ENCODE measurements around the gene MYO9B.
"Not testable (repeated sequence)": the region's sequence is repeated elsewhere in the genome, so short reads cannot be mapped to it uniquely, and the experiment has no call there.

MYO9B gene

DNA sequence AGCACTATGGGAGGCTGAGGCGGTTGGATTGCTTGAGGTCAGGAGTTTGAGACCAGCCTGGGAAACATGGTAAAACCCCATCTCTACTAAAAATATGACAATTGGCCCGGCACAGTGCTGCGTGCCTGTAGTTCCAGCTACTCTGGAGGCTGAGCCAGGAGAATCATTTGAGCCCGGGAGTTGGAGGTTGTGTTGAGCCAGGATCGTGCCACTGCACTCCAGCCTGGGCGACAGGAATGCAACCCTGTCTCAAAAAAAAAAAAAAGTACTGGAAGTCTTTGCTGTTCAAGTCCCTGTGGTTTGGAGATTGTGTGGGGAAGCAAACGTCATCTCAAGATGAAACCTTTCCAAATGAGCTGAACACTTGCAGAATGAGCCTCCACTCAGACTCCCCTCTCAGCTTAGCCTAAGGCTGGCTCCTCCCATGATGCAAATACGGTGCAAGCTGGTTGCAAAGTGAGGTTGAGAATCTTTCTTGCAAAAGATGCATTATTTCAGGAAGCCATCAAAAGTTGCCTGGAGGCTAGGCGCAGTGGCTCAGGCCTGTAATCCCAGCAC lies 46.2 kb downstream of the MYO9B start:
- no peak for DNase-seq

DNA sequence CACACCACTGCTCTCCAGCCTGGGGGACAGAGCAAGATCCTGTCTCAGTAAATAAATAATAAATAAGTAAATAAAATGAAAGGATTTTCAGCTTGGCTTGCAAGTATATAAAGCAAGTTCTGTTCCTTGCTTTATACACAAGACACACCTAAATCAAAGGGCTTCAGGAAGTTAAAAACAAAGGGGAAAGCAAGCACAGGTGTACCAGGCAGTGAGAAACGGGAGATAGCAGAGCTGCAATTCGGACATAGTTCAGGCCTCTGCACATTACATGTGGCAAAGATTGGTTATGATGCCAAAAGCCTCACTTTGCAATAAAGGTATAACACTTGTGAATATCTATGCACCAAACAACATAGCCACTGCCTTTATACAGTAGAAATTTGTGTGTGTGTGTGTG lies 47.5 kb downstream of the MYO9B start:
- DNase-seq = no peak

DNA sequence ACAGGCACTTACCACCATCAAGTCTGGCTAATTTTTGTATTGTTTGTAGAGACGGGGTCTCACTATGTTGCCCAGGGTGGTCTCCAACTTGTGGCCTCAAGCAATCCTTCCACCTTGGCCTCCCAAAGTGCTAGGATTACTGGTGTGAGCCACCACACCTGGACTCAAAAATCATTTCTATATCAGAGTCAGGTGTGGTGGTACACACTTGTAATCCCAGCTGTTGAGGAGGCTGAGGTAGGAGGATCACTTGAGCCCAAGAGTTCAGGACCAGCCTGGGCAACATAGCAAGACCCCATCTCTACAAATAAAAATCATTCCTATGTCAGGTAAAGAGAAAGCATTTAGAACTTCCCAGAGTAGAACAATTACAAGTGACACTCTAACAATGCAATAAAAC lies 48.4 kb downstream of the MYO9B start:
- DNase-seq = no peak

DNA sequence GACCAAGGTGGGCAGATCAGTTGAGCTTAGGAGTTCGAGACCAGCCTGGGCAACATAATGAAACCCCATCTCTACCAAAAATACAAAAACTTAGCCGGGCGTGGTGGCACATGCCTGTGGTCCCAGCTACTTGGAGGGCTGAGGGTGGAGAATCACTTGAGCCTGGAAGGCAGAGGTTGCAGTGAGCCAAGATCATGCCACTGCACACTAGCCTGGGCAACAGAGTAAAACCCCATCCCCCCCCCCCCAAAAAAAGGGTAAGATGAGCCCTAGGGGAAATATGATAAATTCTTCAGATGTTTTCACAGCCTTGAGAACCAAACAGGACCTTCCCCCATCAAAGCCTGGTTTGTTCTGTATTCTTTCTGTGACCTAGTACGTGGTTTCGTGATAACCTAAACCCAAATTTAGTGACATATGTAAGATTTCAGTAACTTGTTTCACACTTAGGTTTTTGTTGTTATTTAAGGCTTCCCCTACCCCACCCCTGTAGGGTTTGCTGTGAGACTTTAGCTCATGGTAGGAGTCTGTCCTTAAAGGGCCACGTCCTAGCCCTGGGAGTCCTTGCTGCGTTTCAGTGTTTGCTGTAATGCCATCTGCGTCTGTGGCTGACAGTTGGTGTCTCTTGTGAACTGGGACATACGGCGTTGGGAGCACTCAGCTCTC lies 49.6 kb downstream of the MYO9B start:
- DNase-seq = peak in 5 of 6 experiments; percentile 24 to 94 (median 83)

DNA sequence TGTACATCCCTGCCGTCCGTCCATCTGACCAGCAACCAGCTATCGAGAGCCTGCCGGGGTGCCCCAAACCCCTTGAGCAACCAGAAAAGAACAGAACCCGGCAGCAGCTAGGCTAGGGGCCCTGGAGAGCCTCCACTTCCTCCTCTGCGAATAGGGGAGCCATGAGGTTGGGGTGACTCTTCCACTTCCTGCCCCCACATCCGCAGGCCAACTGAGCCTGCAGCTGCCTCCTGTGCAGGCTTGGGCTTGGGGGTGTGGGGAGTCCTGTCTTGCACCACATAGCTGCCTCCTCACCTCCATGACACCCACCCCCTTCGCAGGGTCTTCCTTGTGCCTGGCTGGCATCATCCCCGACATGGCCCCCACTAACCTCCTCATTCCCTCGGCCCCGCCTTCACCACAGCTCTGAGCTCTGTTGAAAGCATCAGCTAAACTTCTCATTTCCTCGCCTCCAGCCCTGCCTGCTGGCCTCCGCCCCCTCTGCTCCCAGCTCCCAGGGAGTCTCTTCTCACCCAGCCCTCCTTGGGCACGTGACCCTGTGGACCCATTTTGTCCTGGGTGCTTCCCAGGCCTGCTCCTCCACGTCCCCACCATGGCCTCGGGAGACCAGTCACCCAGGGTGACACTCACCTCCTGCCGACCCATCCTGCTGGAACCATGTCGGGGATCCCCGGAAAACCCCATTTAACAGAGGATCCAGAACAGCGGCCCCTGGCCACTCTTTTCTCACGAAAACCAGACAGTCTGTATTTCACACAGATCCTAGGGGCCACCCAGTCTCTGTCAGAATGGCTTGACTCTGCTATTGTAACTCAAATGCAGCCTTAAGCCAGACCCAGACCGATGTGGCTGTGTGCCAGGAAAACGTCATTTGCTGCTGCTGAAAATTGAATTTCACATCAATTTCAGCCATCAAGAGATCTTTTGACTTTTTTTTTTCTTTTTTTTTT lies 50.4 kb downstream of the MYO9B start:
- DNase-seq = peak; percentile 53 to 94 (median 72)

DNA sequence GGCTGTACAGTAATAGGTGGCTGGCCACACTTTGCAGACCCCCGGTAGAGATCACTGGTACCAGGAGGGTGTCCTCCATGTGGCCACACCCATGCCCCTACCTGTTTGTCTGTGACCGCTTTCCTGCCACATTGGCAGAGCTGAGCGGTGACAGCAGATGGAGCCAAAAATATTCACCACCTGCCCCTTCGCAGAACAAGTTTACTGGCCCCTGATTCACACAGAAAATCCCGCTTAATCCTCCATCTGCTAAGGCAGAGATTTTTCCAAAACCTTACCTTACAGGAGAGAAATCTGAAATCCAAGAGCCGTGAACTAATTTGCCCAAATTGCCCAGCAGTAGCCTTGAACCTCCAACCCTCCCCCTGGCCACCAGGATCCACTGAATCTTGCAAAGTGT lies 52.1 kb downstream of the MYO9B start:
- DNase-seq = no peak

GRCh38 chr19:17128403-17128802 lies 52.8 kb downstream of the MYO9B start:
- DNase-seq = no peak

- DNase-seq = no peak
Measured at GRCh38 chr19:17128820-17129219, 53.2 kb downstream of the MYO9B start.

GRCh38 chr19:17129377-17129776 lies 53.8 kb downstream of the MYO9B start:
- DNase-seq = no peak

GRCh38 chr19:17135001-17135853 lies 59.6 kb downstream of the MYO9B start:
- peak in 5 of 6 experiments; percentile 2 to 41 (median 24) for DNase-seq

GRCh38 chr19:17136021-17136420 lies 60.4 kb downstream of the MYO9B start:
- no peak for DNase-seq

GRCh38 chr19:17136617-17137016 lies 61.0 kb downstream of the MYO9B start:
- DNase-seq = no peak

DNA sequence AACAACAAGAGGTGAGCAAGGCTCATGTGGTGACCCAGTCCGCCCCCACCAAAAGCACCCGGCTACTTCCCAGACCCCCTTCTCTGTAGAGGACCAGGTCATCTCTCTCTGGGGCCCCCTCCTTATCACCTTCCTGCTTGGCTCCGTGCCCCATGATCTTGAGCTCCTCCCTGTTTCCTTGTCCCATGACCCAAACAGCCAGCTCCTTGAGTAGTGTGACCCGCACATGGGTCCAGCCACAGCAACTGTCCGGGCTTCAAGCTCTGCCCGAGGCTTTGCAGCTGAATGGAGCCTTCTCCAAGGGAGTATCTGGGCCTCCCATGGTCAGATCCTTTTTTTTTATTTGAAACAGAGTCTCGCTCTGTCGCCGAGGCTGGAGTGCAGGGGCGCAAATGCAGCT lies 61.8 kb downstream of the MYO9B start:
- no peak for DNase-seq

DNA sequence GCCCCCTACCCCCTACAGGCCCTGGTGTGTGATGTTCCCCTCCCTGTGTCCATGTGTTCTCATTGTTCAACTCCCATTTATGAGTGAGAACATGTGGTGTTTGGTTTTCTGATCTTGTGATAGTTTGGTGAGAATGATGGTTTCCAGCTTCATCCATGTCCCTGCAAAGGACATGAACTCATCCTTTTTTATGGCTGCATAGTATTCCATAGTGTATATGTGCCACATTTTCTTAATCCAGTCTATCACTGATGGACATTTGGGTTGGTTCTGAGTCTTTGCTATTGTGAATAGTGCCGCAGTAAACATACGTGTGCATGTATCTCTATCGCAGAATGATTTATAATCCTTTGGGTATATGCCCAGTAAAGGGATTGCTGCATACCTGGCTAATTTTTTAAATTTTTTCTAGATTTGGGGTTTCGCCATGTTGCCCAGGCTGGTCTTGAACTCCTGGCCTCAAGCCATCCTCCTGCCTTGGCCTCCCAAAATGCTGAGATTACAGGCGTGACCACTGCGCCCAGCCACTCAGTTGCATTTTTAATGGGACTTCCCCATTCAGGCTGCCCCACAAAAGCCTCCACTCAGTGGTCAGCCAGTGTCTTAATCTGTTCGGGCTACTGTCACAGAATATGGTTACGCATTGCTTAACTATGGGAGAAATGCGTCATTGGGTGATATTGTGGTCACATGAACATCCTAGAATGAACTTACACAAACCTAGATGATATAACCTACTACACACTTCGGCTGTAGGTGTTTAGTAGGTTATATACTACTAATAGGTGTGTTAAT lies 62.7 kb downstream of the MYO9B start:
- not testable (repeated sequence) for DNase-seq

- no peak for DNase-seq
Measured at GRCh38 chr19:17138937-17139598, 63.5 kb downstream of the MYO9B start.

DNA sequence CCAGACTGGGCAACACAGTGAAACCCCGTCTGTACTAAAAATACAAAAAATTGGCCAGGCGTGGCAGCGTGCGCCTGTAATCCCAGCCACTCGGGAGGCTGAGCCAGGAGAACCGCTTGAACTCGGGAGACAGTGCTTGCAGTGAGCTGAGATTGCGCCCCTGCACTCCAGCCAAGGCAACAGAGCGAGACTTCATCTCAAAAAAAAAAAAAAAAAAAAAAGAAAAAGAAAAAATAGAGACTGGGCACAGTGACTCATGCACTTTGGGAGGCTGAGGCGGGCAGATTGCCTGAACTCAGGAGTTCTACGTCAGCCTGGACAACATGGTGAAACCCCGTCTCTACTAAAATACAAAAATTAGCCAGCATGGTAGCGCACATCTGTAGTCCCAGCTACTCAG lies 69.2 kb downstream of the MYO9B start:
- DNase-seq = not testable (repeated sequence)

DNA sequence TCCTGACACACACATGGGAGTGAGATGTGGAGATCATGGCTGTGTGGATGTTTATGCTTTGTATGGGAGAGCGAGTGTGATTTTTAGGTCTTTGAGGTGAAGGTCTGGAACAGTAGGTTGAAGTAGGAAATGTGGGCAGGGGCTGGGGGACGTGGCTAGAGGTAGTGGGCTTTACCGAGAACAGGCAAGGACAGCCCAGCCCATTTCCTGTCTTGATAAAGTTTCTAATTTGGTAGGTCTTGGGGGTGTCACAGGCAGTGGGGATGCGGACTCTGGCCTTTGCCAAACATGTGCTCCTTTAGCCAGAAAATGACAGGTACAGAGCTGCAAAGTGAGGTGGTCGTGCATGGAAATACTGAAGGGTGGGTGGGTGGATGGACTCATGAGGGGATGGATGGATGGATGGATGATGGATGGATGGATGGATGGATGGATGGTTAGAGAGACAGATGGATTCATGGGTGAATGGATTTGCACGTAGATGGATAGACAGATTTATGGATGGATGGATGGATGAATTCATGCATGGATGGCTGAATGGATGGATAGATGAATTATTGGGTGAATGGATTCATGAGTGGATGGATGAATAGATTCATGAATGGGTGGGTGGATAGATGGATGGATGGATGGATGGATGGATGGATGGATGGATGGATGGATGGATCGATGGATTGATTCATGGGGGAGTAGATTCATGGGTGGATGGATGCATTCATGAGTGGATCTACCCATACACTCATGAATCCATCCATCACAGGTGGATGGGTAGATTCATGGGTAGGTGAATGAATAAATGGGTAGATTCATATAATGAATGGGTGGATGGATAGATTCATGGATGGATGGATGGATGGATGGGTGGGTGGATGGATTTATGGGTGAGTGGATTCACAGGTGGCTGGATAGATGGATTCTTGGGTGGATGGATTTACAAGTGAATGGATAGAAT lies 70.2 kb downstream of the MYO9B start:
- DNase-seq = no peak

GRCh38 chr19:17148130-17148529 lies 72.6 kb downstream of the MYO9B start:
- no peak for DNase-seq

DNA sequence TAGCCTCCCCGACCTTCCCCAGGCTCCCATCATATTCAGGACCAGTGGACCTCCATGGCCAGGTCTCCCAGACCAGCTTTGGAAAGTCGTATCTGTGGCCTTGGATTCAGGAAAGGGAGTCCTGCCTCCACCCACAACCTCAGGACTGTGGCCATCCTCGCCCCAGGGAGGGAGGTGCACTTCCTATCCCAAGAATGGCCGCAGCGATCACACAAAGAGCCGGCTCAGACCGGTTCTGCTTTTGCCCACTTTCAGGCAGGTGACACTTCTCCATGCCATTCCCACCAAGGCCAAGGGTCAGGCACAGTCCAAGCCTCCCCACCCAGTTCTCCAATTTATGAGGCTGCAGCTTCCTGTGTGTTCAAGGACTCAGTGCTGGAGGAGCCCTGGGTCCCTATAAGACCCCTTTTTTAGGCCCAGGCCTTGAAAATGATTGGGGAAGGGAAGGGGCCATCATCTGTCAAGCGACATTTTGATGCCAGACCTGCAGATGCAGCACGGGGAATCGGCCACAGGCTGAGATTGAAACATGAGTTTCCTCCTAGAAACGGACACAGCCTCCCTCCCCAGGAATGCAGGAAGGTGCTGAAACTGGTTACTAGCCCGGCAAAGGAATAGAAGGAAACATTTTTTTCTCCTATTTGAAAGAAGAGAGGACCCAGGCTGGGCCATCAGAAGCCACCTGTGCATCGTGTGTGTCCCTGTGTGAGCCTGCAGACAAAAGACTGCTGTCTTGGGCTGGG lies 74.0 kb downstream of the MYO9B start:
- DNase-seq = no peak

Data from stimulated activated naive CD4-positive, alpha-beta T cell (primary cell).